CMK (cell line): Measurements from ENCODE around the gene ACAA2.

Experiments
- DNase-seq: peaks from one replicate; pipeline ENCODE4 v3.0.0-alpha.2; 2010; ENCODE audit warnings: low read depth

Gene ACAA2

GRCh38 chr18:49766646-49767045 lies 46.7 kb downstream of the ACAA2 start:
- no peak for DNase-seq

DNA sequence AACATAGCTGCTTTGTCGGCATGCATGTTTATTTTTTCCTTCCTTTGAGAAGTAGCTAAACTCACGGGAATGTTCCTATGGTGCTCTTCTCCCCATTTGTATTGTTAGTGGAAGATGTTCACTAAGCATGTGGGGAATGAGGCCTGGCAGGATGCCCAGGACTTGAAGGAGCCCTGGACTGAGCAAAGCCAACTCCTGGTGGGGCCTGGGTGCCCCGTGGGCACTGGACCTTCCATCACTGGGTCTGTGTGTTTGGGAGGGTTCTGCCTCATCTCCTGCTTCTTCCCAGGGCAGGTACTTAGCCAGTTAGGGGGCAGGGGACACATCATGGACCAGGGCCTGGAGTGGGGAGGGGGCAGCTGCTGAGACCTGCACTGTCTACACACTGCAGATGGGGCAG lies 49.3 kb downstream of the ACAA2 start:
- DNase-seq = no peak

GRCh38 chr18:49763590-49763989 lies 49.7 kb downstream of the ACAA2 start:
- DNase-seq = no peak

DNA sequence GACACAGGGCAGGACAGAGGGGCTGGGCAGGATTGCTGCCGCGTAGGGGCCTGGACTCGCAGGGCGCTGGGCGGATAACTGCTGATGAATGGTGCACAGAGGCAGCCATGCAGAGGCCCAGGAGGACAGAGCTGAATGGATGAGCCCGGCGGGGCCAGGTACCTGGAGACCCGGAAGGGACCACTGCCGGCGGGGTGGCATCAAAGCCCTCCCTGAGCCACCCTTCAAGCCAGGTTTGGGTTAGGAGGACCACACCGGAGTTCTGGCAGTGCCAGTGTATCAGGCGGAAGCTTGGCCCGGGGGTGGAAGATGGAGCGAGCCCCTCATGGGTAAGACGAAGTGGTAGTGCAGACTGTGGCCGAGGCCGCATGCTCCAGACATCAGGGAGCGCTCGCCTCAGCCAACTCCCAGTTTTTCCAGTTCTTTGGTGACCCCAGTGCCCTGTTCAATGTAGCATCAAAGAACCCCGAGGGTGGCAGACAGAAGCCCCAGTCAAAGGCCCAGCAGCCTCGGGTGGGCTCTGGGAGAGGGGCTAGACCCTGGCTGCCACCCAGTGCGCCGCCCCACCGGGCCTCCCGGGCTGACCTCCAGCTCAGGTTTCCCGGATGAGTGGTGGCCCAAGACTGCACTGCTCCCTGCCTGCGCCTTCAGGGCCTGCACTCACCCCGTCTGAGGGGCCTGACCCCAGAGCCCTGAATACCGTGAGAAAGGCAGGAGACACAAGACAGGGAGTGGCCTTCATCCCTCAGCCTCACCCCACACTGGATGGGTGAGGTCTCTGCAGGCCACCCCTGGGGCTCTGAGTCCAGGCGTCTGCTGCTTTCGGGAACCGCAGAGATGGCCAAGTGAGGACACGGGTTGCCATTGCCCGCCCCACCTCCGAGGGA lies 50.9 kb downstream of the ACAA2 start:
- no peak for DNase-seq

- no peak for DNase-seq
Observed at GRCh38 chr18:49761771-49762170, 51.6 kb downstream of the ACAA2 start.

DNA sequence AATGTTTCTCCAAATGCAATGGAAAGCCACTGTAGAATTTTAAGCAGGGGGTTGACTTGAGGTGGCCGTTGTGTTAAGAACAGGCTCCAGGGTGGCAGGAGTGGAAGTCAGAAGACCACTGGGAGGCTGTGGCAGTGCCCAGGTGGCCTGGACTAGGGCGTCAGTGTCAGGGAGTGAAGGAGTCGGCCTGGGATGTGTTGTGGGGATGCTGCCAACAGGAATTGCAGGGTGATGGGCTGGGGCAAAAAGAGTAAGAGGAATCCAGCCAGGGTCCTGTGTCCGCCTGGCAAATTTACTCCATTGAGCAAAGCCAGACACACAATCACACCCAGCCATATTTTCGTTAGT lies 55.1 kb downstream of the ACAA2 start:
- no peak for DNase-seq

DNA sequence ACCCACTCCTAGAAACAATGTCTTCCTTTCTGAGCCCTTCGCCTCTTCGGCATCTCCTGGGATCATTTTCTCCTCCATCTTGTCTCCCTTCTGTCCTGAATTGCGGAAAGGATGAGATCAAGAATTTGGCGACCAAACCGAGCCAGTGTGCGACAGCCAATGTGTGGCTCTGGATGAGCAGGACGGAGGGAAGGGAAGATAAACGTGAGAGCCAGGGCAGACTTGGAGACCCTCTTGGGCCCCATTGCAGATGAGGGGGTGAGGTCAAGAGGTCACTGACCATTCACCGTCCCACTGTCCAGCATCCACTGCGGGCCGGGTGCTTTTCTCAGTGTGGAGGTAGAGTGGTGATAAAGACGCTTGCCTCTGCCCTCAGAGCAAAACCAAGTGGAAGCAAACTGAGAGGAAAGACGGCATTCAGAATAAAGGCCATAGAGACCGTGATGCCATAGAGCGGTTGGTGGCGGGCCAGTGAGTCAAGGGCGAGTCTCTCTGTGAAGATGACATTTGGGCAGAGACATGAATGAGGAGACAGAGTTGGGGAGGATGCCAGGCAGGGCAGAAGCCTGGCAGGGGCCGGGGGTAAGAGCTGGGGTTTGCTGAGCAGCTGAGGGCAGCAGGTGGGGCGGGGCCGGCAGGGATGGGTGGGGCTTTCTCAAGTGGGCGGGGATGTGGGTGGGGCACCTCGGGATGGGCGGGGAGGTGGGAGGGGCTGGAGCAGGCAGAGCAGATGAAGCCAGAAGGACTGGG lies 55.6 kb downstream of the ACAA2 start:
- no peak for DNase-seq

DNA sequence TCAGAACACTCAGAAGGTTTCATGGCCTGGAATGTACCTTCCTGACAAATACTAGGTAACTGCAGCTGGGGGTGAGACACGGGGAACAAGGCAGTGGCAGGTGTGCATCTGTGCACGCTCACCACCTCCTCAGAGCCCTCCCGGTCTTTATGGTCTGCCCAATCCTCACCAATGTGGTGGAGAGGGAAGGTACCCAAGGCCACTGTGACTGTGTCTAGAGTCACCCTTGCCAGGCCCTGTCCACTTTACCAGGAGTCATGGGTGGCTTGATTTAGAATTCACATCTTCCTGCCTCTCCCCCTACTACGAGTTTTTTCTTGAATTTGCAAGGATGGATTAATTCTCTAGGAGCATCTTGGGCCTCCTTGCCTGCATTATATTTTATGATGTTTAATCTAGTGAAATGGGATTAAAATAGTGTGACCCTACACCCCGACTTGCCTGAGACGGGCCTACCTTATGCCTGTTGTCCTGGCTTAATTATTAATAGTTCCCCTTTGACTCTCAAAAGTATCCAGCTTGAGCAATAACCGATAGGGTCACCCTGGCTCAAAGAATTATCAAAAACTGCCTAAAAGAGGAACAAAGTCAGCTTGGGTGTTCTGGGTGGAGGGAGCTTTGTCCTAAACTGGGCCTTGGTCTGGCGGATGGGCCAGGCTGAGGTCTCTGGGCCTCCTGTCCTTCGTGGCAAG lies 56.5 kb downstream of the ACAA2 start:
- no peak for DNase-seq

DNA sequence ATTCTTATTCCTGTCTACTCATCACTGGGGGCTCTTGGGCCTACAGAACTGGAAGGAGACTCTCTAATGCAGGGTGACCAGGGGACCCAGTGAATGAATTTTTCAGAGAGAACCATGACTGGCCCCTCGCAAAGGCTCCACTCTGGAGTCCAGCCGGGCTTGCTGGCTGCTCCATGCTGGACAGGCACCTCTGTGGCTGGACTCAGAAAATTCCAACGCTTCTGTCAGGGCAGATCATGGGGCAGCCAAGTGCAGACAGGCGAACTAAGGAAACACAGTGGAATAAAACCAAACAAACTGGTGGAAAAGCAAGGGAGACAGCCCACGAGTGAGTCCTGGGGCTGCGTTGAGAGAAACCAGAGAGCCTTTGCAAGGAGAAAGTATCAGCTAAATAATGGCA lies 57.2 kb downstream of the ACAA2 start:
- no peak for DNase-seq

GRCh38 chr18:49755489-49755888 lies 57.8 kb downstream of the ACAA2 start:
- DNase-seq = no peak

DNA sequence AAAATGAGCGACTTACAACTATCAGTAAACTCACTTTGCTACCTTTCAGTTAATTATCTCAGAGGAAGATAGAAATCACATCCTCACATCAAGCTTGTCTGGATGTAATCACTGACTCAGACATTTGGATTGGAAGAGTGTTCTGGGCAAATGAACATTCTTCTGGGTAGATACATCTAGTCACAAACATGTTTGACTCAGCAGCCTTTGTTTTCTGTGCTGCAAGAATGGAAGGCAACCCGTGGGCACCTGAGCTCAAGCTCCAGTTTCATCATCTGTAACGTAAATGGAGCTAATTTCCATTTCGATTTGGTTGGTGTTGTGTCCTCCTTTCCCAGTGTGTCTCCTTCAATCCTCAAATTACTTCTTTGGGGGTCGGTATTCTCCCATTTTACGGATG lies 58.5 kb downstream of the ACAA2 start:
- DNase-seq = no peak

GRCh38 chr18:49753643-49754042 lies 59.7 kb downstream of the ACAA2 start:
- no peak for DNase-seq

- no peak for DNase-seq
Observed at GRCh38 chr18:49752095-49752457, 61.3 kb downstream of the ACAA2 start.

DNA sequence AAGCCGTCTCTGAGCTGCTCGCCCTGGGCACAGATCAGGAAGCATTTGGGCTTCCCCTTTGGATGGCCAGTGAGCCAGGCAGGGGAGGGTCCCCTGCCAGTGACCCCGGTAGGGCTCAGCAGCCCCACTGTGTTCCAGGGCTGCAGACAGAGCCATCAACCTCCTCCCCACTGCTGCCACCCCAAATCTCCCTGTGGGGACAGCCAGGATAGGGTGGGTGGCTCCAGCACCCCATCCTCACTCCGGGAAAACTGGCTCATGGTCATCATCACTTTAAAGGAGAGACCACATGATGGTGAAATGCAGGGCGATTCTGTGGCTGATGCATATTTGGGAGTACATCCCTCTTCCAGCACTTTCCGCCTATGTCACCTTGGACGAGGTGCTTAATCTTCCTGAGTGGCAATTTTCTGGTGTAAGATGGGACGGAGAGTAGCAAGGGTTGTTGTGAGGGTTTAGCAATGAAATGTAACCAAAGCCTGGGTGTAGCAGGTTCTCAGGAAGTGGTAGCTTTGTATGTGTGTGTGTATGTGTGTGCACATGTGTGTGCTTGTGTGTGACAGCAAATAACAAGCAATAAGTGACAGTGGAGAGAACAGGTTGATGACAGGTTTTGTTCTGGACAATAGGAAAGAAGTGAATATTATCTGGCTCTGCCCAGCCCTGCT lies 61.8 kb downstream of the ACAA2 start:
- DNase-seq = no peak

- DNase-seq = no peak
Observed at GRCh38 chr18:49749563-49749962, 63.8 kb downstream of the ACAA2 start.

GRCh38 chr18:49747876-49748275 lies 65.5 kb downstream of the ACAA2 start:
- DNase-seq = no peak

GRCh38 chr18:49745045-49746014 lies 68.0 kb downstream of the ACAA2 start:
- DNase-seq = no peak

DNA sequence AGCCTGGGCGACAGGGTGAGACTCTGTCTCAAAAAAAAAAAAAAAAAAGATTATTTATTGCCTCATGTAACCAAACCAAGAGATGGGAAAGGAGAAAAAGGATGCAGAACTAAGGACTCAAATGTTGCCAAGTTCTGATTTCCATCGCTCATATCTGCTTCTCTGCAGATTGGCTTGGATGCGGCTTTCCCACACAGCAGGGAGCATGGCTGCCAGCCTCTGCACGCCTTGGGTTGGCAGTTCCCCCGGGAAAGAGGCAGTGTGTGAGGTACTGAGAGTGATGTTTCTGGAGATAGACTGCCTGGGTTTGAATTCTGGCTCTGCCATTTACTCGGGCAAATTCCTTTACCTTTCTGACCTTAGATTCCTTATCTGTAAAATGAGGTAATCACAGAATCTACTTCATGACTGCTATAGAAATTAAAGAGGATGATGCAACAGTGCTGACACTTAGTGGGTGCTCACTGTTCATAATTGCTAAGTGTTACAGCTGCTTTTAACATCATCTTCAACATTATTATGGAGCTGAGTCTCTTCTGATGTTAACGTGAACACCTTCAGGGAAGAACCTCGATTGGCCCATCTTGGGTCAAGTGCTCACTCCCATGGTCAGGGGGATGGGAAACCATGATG lies 68.8 kb downstream of the ACAA2 start:
- DNase-seq = no peak

GRCh38 chr18:49743117-49743567 lies 70.2 kb downstream of the ACAA2 start:
- no peak for DNase-seq

DNA sequence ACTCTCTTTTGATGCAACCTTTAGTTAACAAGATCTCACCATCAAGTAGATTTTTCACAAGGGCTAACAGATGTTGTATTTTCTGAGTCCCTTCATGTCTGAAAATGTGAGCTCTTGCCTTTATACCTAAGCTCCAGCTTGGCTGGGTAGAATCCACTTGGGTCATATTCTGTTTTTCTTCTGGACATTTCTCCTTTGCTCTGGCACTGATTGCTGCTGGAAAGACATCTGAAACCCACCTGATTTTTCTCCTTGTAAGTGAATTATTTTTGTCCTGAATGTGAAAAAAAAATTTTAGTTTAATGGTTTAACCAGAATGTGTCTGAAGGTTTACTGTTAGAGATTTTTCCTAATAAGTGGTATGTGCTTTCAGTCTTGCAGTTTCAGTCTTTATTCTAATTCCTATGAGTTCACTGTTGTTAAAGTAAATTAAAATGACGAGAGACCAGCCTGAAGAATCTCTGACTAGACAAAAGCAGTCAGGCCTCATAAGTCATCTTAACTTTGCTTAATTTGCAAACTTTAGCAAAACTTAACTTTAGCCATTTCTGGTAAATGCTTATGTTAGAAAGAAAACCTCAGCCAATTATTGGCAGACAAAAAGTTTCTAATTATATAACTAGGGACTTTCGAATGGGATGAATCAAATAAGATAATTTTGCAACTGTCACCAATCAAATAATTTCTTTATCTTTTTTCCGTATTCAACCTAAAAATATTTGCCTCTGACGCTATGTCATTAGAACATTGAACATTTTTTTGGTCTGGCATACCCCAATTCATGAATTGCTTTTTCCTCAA lies 70.8 kb downstream of the ACAA2 start:
- no peak for DNase-seq
